Left lung (tissue), 10 donors: ENCODE measurements around the gene GC. TPM values are rescaled to one million over a fixed set of nuclear protein-coding genes. Genes with fewer than 3 reads are reported as not detected.

ENCODE experiments used
- ATAC-seq: fragments of 200-7000 bp; cut with Tn5 transposase; one replicate; pipeline ENCODE4 v1.9.1; 2020; ENCODE audit warnings: moderate library complexity
- DNase-seq, 4 donors: peaks; one replicate each; pipeline ENCODE4 v3.0.0-alpha.2; 2013 to 2020
- H3K27ac ChIP-seq, 2 donors: fragments of 200-600 bp; sonication (generic) in 1 of 2; one replicate each; pipeline versions ENCODE4 v1.5.0 to v1.8.0; 2020 to 2021
- H3K27me3 ChIP-seq, 2 donors: fragments of 200-600 bp; sonication (generic) in 1 of 2; one replicate each; pipeline versions ENCODE4 v1.5.0 to v1.8.0; 2020 to 2021
- H3K36me3 ChIP-seq, 2 donors: fragments of 200-600 bp; sonication (generic) in 1 of 2; one replicate each; pipeline versions ENCODE4 v1.5.0 to v1.8.0; 2020 to 2021
- H3K4me1 ChIP-seq, 2 donors: fragments of 200-600 bp; one replicate each; pipeline ENCODE4 v1.8.0; 2021
- H3K4me3 ChIP-seq, 2 donors: fragments of 200-600 bp; sonication (generic) in 1 of 2; one replicate each; pipeline versions ENCODE4 v1.5.0 to v1.8.0; 2020 to 2021; ENCODE audit warnings: mild to moderate bottlenecking in 1 of 2
- H3K9me3 ChIP-seq, 2 donors: fragments of 200-600 bp; sonication (generic) in 1 of 2; one replicate each; pipeline versions ENCODE4 v1.5.0 to v1.8.0; 2020 to 2021
- CTCF ChIP-seq, 2 donors: fragments of 200-600 bp; sonication (generic) in 1 of 2; IDR thresholded peaks; one replicate each; pipeline versions ENCODE4 v1.5.0 to v1.8.0; 2021; ENCODE audit warnings: antibody characterized with exemption in 2 of 2
- intact Hi-C, 2 donors: fragments of 100-400 bp; cut with DNase I; formaldehyde crosslinking; loops; one replicate each; pipeline versions ENCODE4 v1.11.2 to v1.14.2; 2022
- polyA plus RNA-seq, 6 donors: library from polyadenylated mRNA; unstranded; fragments of 120-200 nt; gene quantifications; one replicate each; pipeline ENCODE4 v1.2.1, GENCODE V29; 2013; ENCODE audit not compliant: insufficient read length in 6 of 6
- total RNA-seq, 2 donors: library from RNA; stranded (reverse); fragmentation: NEBNext Ultra II Directional; extraction: Animal tissue kit (Norgen Biotek cat#: 25700); gene quantifications; one replicate each; pipeline ENCODE4 v1.2.1, GENCODE V29; 2021
- donor health status: DM: no; HTN: yes; CAD: no.
- donor health status: DM: no; HTN: no; CAD: no.

GC gene
- total and polyA plus RNA-seq, 8 donors: 0.77 to 1.1 TPM; not detected in 6

GRCh38 chr4:71692963-71693362 lies 90.9 kb downstream of the GC start:
- H3K4me3 ChIP-seq: no peak overlapping the region
- H3K36me3 ChIP-seq: no peaks in the 10 kb centered on the region
- DNase-seq: no peak
- no peaks in the 10 kb centered on the region for H3K4me1 ChIP-seq
- H3K27me3 ChIP-seq: no peaks in the 10 kb centered on the region
- intact Hi-C loops: no loop called here
- ATAC-seq: no peak
- no peak overlapping the region for H3K27ac ChIP-seq
- H3K9me3 ChIP-seq: no peaks in the 10 kb centered on the region
- no peak for TF ChIP-seq CTCF (IDR thresholded peaks at IDR 0.05)

- no peak overlapping the region for H3K27ac ChIP-seq
- H3K4me1 ChIP-seq: no peaks in the 10 kb centered on the region
- no peak overlapping the region for H3K4me3 ChIP-seq
- H3K36me3 ChIP-seq: no peaks in the 10 kb centered on the region
- ATAC-seq (no peak), DNase-seq (no peak)
- no peak for TF ChIP-seq CTCF (IDR thresholded peaks at IDR 0.05)
- intact Hi-C loops: no loop called here
- H3K9me3 ChIP-seq: no peaks in the 10 kb centered on the region
- no peaks in the 10 kb centered on the region for H3K27me3 ChIP-seq
These were observed 91.7 kb downstream of the GC start for GRCh38 chr4:71692198-71692597.

Other genes with a start within 250 kb of the GC start
- not detected for gene NPFFR2, start 247.9 kb upstream of the GC start, total RNA-seq
- gene NPFFR2, start 247.9 kb upstream of the GC start, polyA plus RNA-seq: not detected